GM12878 (cell line): Measurements from ENCODE around the gene MAF.

Experiments
- CHD2 ChIP-seq: IDR thresholded peaks from 2 replicates; pipeline ENCODE4 v1.6.1; 2011; ENCODE audit warnings: low read depth, low read length, improper control_type of control experiment, borderline replicate concordance
- EP300 ChIP-seq, 2 experiments: fragments of 150-350 bp in 1 of 2; IDR thresholded peaks; 2 replicates each; pipeline ENCODE4 v1.6.1; 2011 to 2012; ENCODE audit warnings: low read depth in 2 of 2, low read length in 2 of 2, borderline replicate concordance in 1 of 2, improper control_type of control experiment in 1 of 2, inconsistent platforms in 1 of 2; ENCODE audit not compliant: control insufficient read depth in 1 of 2
- EZH2 ChIP-seq: IDR thresholded peaks from 2 replicates; pipeline ENCODE4 v1.6.1; 2012; ENCODE audit warnings: low read depth, mild to moderate bottlenecking, control low read depth, inconsistent platforms, low read length, borderline replicate concordance; ENCODE audit not compliant: control insufficient read depth
- GABPA ChIP-seq: IDR thresholded peaks from 2 replicates; pipeline ENCODE4 v1.6.1; 2014; ENCODE audit warnings: antibody characterized with exemption, low read depth, mild to moderate bottlenecking, inconsistent platforms
- MTA3 ChIP-seq: IDR thresholded peaks from 2 replicates; pipeline ENCODE4 v1.6.1; 2012; ENCODE audit warnings: low read length, inconsistent platforms, borderline replicate concordance
- NR2C1 ChIP-seq: fragments of 450-650 bp; IDR thresholded peaks from 2 replicates; pipeline ENCODE4 v1.6.1; 2017; ENCODE audit warnings: antibody characterized with exemption, mild to moderate bottlenecking, moderate library complexity
- NR2C2 ChIP-seq: IDR thresholded peaks from 2 replicates; pipeline ENCODE4 v1.6.1; 2011; ENCODE audit warnings: borderline replicate concordance, low read depth; ENCODE audit not compliant: control insufficient read depth, insufficient read length
- POLR2A ChIP-seq: IDR thresholded peaks from 2 replicates; pipeline ENCODE4 v1.6.1; 2011; ENCODE audit warnings: low read depth, mild to moderate bottlenecking, low read length
- RAD21 ChIP-seq: IDR thresholded peaks from 2 replicates; pipeline ENCODE4 v1.6.1; 2011; ENCODE audit warnings: mild to moderate bottlenecking, low read depth, low read length, moderate library complexity; ENCODE audit not compliant: insufficient read depth
- RAD51 ChIP-seq: fragments of 450-650 bp; IDR thresholded peaks from 2 replicates; pipeline ENCODE4 v1.6.1; 2016; ENCODE audit warnings: moderate library complexity, mild to moderate bottlenecking, inconsistent platforms
- RFX5 ChIP-seq: IDR thresholded peaks from 2 replicates; pipeline ENCODE4 v1.6.1; 2011; ENCODE audit warnings: low read depth, low read length, improper control_type of control experiment
- TF ChIP-seq, protein P1 (sequence below), 3 experiments: IDR thresholded peaks in 2 of 3; conservative IDR thresholded peaks in 1 of 3; 2 replicates each; pipeline ENCODE4 v1.5.1; 2011; ENCODE audit warnings: low read depth in 3 of 3, low read length in 3 of 3, mild to moderate bottlenecking in 3 of 3, control low read depth in 2 of 3, moderate library complexity in 2 of 3, inconsistent platforms in 1 of 3, mixed read lengths in 1 of 3; ENCODE audit not compliant: control insufficient read depth in 2 of 3, insufficient read depth in 1 of 3; ENCODE audit errors: extremely low read depth in 1 of 3
- TF ChIP-seq, protein P2 (sequence below): IDR thresholded peaks from 2 replicates; pipeline ENCODE4 v1.6.1; 2011; ENCODE audit warnings: borderline replicate concordance, low read depth, mild to moderate bottlenecking, moderate library complexity, mixed read lengths, low read length; ENCODE audit not compliant: insufficient read depth; ENCODE audit errors: extremely low read length

GRCh38 chr16:79648826-79649225 lies 48.3 kb upstream of the MAF start:
- TF ChIP-seq RAD21 (no peak), POLR2A (no peak), NR2C1 (no peak), GABPA (no peak), EP300 (IDR thresholded peaks at IDR 0.05; ENCODE audit: borderline replicate concordance in 1 of 2, control insufficient read depth in 1 of 2, low read depth in 2 of 2, low read length in 2 of 2) (no peak), MTA3 (no peak), CHD2 (no peak), RFX5 (no peak), EZH2 (no peak), RAD51 (no peak), NR2C2 (no peak)
- TF ChIP-seq, protein P1, sequence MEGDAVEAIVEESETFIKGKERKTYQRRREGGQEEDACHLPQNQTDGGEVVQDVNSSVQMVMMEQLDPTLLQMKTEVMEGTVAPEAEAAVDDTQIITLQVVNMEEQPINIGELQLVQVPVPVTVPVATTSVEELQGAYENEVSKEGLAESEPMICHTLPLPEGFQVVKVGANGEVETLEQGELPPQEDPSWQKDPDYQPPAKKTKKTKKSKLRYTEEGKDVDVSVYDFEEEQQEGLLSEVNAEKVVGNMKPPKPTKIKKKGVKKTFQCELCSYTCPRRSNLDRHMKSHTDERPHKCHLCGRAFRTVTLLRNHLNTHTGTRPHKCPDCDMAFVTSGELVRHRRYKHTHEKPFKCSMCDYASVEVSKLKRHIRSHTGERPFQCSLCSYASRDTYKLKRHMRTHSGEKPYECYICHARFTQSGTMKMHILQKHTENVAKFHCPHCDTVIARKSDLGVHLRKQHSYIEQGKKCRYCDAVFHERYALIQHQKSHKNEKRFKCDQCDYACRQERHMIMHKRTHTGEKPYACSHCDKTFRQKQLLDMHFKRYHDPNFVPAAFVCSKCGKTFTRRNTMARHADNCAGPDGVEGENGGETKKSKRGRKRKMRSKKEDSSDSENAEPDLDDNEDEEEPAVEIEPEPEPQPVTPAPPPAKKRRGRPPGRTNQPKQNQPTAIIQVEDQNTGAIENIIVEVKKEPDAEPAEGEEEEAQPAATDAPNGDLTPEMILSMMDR (IDR thresholded peaks at IDR 0.05 in 2 of 3, conservative IDR thresholded peaks at IDR 0.05 in 1 of 3; ENCODE audit: control insufficient read depth in 2 of 3, extremely low read depth in 1 of 3, insufficient read depth in 1 of 3, low read depth in 3 of 3, low read length in 3 of 3), result no peak
- TF ChIP-seq, protein P2, sequence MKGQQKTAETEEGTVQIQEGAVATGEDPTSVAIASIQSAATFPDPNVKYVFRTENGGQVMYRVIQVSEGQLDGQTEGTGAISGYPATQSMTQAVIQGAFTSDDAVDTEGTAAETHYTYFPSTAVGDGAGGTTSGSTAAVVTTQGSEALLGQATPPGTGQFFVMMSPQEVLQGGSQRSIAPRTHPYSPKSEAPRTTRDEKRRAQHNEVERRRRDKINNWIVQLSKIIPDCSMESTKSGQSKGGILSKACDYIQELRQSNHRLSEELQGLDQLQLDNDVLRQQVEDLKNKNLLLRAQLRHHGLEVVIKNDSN, result no peak
